GM12875 (cell line): ENCODE data around the gene TMEM107.

ENCODE experiments used
- H3K4me3 ChIP-seq: one replicate; pipeline ENCODE4 v1.5.1; 2011; ENCODE audit warnings: low read depth, low read length, control low read depth
- CTCF ChIP-seq: IDR thresholded peaks from 2 replicates; pipeline ENCODE4 v1.5.1; 2011; ENCODE audit warnings: low read depth, mild to moderate bottlenecking, control low read depth, inconsistent platforms, low read length, moderate library complexity, borderline replicate concordance; ENCODE audit not compliant: insufficient read depth

TMEM107 gene

GRCh38 chr17:8137645-8138373, 38.4 kb downstream of the TMEM107 start:
- TF ChIP-seq CTCF = no peak
- H3K4me3 ChIP-seq = peak overlapping the region; percentile 18

GRCh38 chr17:8133941-8134340, 42.2 kb downstream of the TMEM107 start:
- no peak overlapping the region for H3K4me3 ChIP-seq
- no peak for TF ChIP-seq CTCF

GRCh38 chr17:8133399-8133798, 42.8 kb downstream of the TMEM107 start:
- TF ChIP-seq CTCF = no peak
- H3K4me3 ChIP-seq = no peak overlapping the region

GRCh38 chr17:8131844-8132441, 44.2 kb downstream of the TMEM107 start:
- H3K4me3 ChIP-seq = no peak overlapping the region
- no peak for TF ChIP-seq CTCF

GRCh38 chr17:8128125-8128784, 47.9 kb downstream of the TMEM107 start:
- no peak overlapping the region for H3K4me3 ChIP-seq
- no peak for TF ChIP-seq CTCF

GRCh38 chr17:8126491-8127066, 49.6 kb downstream of the TMEM107 start:
- TF ChIP-seq CTCF = no peak
- peak overlapping the region; percentile 76 for H3K4me3 ChIP-seq
